Memory B cell (primary cell): ENCODE results near the gene CTBS.
"Not testable (repeated sequence)": the region's sequence is repeated elsewhere in the genome, so short reads cannot be mapped to it uniquely, and the experiment has no call there.

Experiments used
- ATAC-seq: fragments of 150-1000 bp; cut with Tn5 transposase; 2 replicates; pipeline ENCODE4 v1.10.0; 2021; ENCODE audit warnings: low read depth, mild to moderate bottlenecking, moderate library complexity
- DNase-seq, 2 donors: peaks; one replicate each; pipeline ENCODE4 v3.0.0; 2022; ENCODE audit warnings: low spot score in 2 of 2
- H3K27ac Mint-ChIP-seq: one replicate; pipeline ENCODE4 v1.8.0; 2022; ENCODE audit warnings: mild to moderate bottlenecking, moderate library complexity, mixed read lengths
- H3K27me3 Mint-ChIP-seq: one replicate; pipeline ENCODE4 v1.8.0; 2022; ENCODE audit warnings: mixed read lengths
- H3K36me3 Mint-ChIP-seq: one replicate; pipeline ENCODE4 v1.8.0; 2022; ENCODE audit warnings: mild to moderate bottlenecking, mixed read lengths
- H3K4me1 Mint-ChIP-seq: one replicate; pipeline ENCODE4 v1.8.0; 2022; ENCODE audit warnings: mixed read lengths
- H3K4me3 Mint-ChIP-seq: one replicate; pipeline ENCODE4 v1.8.0; 2022; ENCODE audit warnings: mild to moderate bottlenecking, moderate library complexity, mixed read lengths
- H3K9me3 Mint-ChIP-seq: one replicate; pipeline ENCODE4 v1.8.0; 2022; ENCODE audit warnings: mixed read lengths

Gene CTBS

DNA sequence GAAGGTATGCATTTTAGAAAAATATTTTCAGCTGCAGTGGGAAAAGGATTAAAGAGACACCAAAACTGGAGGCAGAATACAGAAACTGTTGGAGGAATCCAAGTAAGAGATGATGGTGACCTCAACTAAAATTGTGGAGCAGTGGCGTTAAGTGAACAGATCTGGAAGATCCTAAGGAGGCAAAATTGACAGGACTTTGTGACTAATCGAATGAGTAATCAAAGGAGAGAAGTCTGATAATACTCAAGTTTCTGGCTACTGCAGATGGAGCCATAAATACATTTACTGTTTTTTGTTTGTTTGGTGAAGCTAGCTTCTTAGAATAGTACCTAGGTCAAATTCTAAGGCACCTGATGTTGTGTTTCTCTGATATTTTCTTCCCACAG, 3.1 kb downstream of the CTBS start:
- H3K4me3 Mint-ChIP-seq: peak overlapping the region; percentile 0
- H3K36me3 Mint-ChIP-seq: peaks cover 23% of the 10 kb centered on the region
- no peaks in the 10 kb centered on the region for H3K27me3 Mint-ChIP-seq

DNA sequence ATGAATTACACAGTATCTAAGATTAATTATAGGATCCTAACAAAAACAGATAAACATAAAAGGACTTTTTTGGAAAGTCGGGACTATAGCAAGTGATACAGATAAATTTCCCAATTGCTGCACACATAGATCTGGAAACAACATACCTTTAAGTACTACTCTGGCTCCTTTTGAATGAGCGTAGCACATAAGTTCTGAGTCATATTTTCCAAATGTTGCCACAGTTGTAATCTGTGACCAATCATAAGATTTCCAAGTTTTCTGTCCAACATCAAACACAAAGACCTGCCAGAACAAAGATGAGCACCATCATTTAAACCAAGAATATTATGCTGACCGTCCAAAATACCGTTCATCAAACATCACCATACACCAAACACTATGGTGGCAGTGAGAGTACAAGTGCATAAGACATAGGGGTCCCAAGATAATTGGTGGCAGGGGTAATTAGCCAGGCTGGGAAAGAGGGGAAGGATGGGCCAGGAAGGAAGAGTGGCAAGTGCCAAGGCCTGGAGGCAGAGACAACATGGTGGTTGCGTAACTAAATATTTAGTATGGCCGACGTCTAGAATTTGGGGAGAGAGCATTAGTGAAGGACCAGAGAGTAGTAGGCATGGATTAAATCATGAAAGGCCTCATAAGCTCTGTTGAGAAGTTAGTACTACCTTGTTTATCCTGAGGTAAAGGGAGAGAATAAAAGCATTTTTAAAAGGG, 3.6 kb downstream of the CTBS start:
- DNase-seq (no peak), ATAC-seq (no peak)
- H3K27me3 Mint-ChIP-seq: no peaks in the 10 kb centered on the region
- peaks cover 23% of the 10 kb centered on the region for H3K36me3 Mint-ChIP-seq
- no peak overlapping the region for H3K27ac Mint-ChIP-seq
- peaks cover 44% of the 10 kb centered on the region for H3K4me1 Mint-ChIP-seq
- H3K9me3 Mint-ChIP-seq: no peaks in the 10 kb centered on the region
- peak overlapping the region; percentile 0 for H3K4me3 Mint-ChIP-seq

More for the DNA sequence above, 3.1 kb downstream of the CTBS start:
- no peaks in the 10 kb centered on the region for H3K9me3 Mint-ChIP-seq
- H3K27ac Mint-ChIP-seq: peak overlapping the region; percentile 78
- DNase-seq (no peak), ATAC-seq (no peak)
- H3K4me1 Mint-ChIP-seq: peaks cover 44% of the 10 kb centered on the region

DNA sequence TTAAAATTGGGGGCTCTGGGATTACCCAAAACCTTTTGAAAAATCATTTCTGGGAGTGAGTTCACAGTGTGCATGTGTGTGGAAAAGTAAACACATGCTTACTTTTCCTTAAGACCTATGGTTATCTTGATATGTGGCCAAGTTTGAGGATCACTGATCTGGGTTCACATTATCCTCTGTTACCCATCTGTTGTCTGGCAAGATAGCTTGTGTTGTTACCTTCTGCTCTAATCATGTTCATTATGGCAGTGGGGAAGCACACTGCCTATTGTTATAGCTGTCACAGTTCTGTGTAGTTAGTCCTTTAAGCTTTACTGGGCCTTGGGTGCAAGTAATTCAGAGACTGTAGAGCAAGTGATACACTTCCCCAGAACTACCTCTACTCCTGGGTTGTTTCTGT, 5.0 kb downstream of the CTBS start:
- H3K36me3 Mint-ChIP-seq: peaks cover 24% of the 10 kb centered on the region
- H3K9me3 Mint-ChIP-seq: no peaks in the 10 kb centered on the region

DNA sequence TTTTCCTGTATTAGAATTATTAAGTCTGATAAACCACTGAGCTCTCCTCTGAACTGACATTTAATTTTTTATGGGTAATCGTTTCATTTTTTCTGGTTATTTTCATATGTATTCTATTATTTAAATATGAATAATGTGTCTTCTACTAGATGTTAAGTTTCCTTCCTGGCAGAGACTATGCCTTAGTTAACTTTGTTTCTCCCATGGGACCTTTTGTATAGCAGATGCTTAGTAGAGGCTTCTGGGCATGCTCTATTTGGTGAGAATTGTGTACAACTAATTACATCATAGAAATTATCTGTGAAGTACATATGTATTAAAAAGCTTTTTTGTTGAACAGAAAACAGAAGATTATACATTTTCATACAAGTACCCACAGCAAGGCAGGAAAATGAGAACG, 23.4 kb downstream of the CTBS start:
- no peak for DNase-seq
- no peak for ATAC-seq
- Mint-ChIP-seq H3K4me1 (no peaks in the 10 kb centered on the region), H3K36me3 (peaks cover 11% of the 10 kb centered on the region), H3K4me3 (no peak overlapping the region), H3K27me3 (no peaks in the 10 kb centered on the region), H3K9me3 (no peaks in the 10 kb centered on the region), H3K27ac (no peak overlapping the region)

More for the DNA sequence above, 5.0 kb downstream of the CTBS start:
- Mint-ChIP-seq H3K27ac (no peak overlapping the region), H3K4me3 (no peak overlapping the region), H3K27me3 (no peaks in the 10 kb centered on the region), H3K4me1 (peaks cover 39% of the 10 kb centered on the region)
- ATAC-seq: no peak
- DNase-seq: no peak

DNA sequence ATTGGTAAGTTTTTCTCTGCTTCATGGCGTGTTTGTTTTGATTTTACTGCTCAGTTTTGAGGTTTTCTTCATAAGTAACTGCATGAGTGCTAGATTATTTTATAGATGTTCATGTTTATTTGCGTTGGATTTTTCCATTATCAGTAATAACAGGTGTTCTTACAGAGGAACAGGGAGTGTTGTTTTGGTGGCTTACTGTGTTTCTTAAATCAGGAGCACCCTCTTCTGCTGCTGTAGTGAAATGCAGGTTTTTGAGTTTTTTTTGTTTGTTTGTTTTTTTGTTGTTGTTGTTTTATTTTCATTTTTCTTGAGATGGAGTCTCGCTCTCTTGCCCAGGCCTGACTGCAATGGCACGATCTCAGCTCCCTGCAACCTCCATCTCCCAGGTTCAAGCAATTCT, 32.6 kb downstream of the CTBS start:
- Mint-ChIP-seq H3K36me3 (peaks cover 23% of the 10 kb centered on the region), H3K4me3 (no peak overlapping the region), H3K9me3 (no peaks in the 10 kb centered on the region), H3K27ac (no peak overlapping the region), H3K4me1 (peaks cover 2% of the 10 kb centered on the region), H3K27me3 (no peaks in the 10 kb centered on the region)
- DNase-seq: no peak
- ATAC-seq: no peak

DNA sequence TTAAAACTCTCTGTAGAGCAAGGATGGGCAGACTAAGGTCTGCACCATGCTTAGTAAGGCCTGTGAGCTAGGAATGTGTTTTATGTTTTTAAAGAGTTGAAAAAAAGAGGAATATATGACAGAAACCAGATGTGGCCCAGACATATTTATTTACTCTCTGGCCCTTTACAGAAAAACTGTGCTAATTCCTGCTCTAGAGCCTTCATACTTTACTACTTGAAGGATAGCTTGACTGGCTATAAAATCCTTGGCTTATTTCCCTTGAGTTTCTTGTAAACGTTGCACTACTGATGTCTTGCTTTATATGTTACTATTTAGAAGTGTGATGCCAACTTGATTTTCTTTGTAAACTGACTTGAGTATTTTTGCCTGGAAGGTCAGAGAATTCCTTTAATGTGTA, 33.5 kb downstream of the CTBS start:
- Mint-ChIP-seq H3K4me3 (no peak overlapping the region), H3K27me3 (no peaks in the 10 kb centered on the region), H3K9me3 (no peaks in the 10 kb centered on the region), H3K36me3 (peaks cover 22% of the 10 kb centered on the region), H3K27ac (no peak overlapping the region), H3K4me1 (peaks cover 2% of the 10 kb centered on the region)
- DNase-seq (no peak), ATAC-seq (no peak)

DNA sequence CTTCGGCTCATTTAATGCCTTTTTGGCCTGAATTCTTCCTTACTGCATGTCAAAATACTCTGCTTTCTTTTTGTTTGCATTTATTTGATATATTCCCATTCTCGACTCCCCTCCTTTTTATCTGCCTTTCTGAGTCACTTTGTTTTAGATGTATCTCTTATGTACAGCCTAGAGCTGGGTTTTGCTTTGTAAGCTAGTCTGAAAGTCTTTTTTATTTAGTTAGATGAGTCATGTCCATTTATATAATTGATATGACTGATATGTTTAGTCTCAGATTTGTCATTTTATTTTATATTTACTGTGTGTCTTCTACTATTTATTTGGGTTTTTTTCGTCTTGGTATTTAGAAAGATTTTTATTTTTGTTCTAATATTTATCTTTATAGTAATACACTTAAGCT, 34.3 kb downstream of the CTBS start:
- no peak overlapping the region for H3K4me3 Mint-ChIP-seq
- H3K36me3 Mint-ChIP-seq: peaks cover 24% of the 10 kb centered on the region
- peaks cover 2% of the 10 kb centered on the region for H3K4me1 Mint-ChIP-seq
- ATAC-seq (no peak), DNase-seq (no peak)
- no peaks in the 10 kb centered on the region for H3K27me3 Mint-ChIP-seq
- H3K9me3 Mint-ChIP-seq: no peaks in the 10 kb centered on the region
- no peak overlapping the region for H3K27ac Mint-ChIP-seq

DNA sequence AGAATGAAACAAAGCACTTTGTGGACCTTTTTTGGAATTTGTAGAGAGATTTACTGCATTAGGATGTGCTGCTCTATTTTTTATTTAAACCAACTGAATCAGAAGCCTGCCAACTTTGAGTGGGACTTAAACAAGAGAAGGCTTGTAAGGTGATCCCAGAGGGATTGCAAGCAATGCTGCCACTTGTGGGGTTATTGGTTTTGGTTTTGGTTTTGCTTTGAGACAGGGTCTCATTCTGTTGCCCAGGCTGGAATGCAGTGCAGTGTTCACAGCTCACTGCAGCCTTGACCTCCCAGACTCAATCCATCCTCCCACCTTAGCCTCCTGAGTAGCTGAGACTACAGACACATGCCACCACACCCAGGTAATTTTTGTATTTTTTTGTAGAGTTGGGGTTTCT, 35.6 kb downstream of the CTBS start:
- Mint-ChIP-seq H3K4me3 (no peak overlapping the region), H3K27ac (no peak overlapping the region), H3K36me3 (peaks cover 22% of the 10 kb centered on the region), H3K4me1 (peaks cover 2% of the 10 kb centered on the region), H3K27me3 (no peaks in the 10 kb centered on the region), H3K9me3 (no peaks in the 10 kb centered on the region)
- ATAC-seq (no peak), DNase-seq (no peak)

DNA sequence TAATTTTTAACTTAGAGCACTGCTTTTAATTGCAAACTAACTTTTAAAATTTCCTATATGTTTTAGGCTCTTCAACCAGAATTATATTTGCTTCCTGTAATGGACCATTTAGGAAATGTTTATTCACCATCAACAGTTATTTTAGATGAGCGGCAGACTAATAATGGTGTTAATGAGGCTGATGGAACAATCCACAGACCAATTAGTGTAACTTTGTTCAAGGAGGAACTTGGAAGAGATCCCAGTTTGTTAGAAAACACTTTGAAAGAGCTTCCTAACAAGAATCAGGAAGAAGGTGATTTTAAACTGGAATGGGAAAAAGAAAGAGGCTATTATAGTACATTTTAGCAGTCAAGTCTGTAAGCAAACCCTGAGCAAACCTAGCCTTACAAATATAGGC, 48.5 kb downstream of the CTBS start:
- no peaks in the 10 kb centered on the region for H3K27me3 Mint-ChIP-seq
- peaks cover 4% of the 10 kb centered on the region for H3K9me3 Mint-ChIP-seq
- no peak overlapping the region for H3K4me3 Mint-ChIP-seq
- ATAC-seq (no peak), DNase-seq (no peak)
- no peak overlapping the region for H3K27ac Mint-ChIP-seq
- H3K36me3 Mint-ChIP-seq: peaks cover 11% of the 10 kb centered on the region
- H3K4me1 Mint-ChIP-seq: no peaks in the 10 kb centered on the region

DNA sequence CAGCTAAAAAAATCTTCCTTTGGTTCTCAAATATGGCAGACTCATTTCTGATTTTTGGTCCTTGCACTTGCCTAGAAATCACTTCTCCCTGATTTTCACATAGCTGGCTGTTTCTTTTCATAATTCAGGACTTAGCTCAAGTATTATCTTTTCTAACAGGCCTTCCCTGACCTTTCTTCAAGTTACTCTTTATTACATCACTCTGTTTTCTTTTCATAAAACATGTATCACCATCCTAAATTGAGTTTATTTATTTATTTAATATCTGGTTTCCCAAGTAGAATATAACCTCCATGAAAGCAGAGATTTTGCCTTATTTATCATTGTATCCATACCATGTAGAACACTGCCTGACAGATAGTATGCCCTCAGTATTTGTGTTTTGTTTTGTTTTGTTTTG, 49.6 kb downstream of the CTBS start:
- H3K27me3 Mint-ChIP-seq: no peaks in the 10 kb centered on the region
- no peak for DNase-seq
- no peak overlapping the region for H3K27ac Mint-ChIP-seq
- H3K9me3 Mint-ChIP-seq: peaks cover 4% of the 10 kb centered on the region
- H3K4me1 Mint-ChIP-seq: no peaks in the 10 kb centered on the region
- no peak for ATAC-seq
- no peak overlapping the region for H3K4me3 Mint-ChIP-seq
- H3K36me3 Mint-ChIP-seq: peaks cover 10% of the 10 kb centered on the region

DNA sequence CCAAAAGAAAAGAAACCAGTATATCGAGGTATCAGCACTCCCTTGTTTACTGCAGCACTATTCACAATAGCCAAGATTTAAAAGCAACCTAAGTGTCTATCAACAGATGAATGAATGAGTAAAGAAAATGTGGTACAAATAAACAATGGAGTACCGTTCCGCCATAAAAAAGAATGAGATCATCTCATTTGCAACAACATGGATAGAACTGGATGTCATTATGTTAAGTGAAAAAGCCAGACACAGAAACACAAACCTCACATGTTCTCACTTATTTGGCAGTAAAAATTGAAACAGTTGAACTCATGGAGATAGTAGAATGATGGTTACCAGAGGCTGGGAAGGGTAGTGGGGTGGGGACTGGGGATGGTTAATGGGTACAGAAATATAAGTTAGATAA, 63.6 kb downstream of the CTBS start:
- DNase-seq (no peak), ATAC-seq (no peak)
- Mint-ChIP-seq H3K27ac (no peak overlapping the region), H3K36me3 (no peaks in the 10 kb centered on the region), H3K4me3 (no peak overlapping the region), H3K4me1 (no peaks in the 10 kb centered on the region), H3K9me3 (no peaks in the 10 kb centered on the region), H3K27me3 (no peaks in the 10 kb centered on the region)

DNA sequence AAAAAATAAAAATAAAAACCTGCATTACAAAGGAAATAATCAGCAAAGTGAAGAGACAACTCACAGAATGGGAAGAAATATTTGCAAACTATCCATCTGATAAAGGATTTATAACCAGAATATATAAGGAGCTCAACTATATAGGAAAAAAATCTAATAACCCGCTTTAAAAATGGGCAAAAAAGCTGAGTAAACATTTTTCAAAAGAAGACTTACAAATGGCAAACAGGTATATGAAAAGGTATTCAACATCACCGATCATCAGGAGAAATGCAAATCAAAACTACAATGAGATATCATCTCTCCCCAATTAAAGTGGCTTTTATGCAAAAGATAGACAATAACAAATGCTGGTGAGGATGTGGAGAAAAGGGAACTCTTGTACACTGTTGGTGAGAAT, 64.1 kb downstream of the CTBS start:
- peaks cover 2% of the 10 kb centered on the region for H3K4me1 Mint-ChIP-seq
- ATAC-seq (no peak), DNase-seq (no peak)
- H3K4me3 Mint-ChIP-seq: no peak overlapping the region
- H3K9me3 Mint-ChIP-seq: no peaks in the 10 kb centered on the region
- H3K27ac Mint-ChIP-seq: no peak overlapping the region
- no peaks in the 10 kb centered on the region for H3K36me3 Mint-ChIP-seq
- no peaks in the 10 kb centered on the region for H3K27me3 Mint-ChIP-seq

DNA sequence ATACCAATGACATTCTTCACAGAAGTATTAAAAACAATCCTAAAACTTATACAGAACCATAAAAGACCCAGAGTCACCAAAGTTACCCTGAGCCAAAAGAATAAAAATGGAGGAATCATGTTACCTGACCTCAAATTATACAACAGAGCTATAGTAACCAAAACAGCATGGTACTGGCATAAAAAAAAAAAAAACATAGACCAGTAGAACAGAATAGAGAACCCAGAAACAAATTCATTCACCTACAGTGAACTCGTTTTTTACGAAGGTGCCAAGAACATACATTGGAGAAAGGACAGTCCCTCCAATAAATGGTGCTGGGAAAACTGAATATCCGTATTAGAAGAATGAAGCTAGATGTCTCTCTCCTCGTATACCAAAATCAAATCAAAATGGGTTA, 65.2 kb downstream of the CTBS start:
- H3K36me3 Mint-ChIP-seq: no peaks in the 10 kb centered on the region
- no peak for DNase-seq
- H3K4me1 Mint-ChIP-seq: peaks cover 12% of the 10 kb centered on the region
- no peaks in the 10 kb centered on the region for H3K27me3 Mint-ChIP-seq
- H3K4me3 Mint-ChIP-seq: no peak overlapping the region
- no peak for ATAC-seq
- no peak overlapping the region for H3K27ac Mint-ChIP-seq
- no peaks in the 10 kb centered on the region for H3K9me3 Mint-ChIP-seq

DNA sequence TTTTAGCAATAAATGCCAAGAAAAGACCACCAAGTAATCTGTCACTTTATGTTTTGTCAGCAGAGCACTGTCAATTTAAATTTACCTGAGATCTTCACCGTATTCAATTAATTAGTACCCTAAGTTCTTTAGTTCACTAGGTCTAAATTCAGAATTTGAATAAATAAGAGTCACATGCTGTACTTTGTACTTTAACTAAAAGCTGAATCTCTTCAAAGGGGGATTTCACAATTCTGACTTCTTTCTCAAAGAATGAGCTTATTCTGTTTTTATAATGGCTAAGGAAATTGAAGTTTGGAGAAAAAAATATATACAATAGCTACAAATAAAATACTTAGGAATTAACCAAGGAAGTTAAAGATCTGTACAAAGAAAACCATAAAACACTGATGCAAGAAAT, 65.7 kb downstream of the CTBS start:
- ATAC-seq (no peak), DNase-seq (no peak)
- H3K4me3 Mint-ChIP-seq: no peak overlapping the region
- peaks cover 14% of the 10 kb centered on the region for H3K4me1 Mint-ChIP-seq
- H3K27ac Mint-ChIP-seq: no peak overlapping the region
- no peaks in the 10 kb centered on the region for H3K27me3 Mint-ChIP-seq
- no peaks in the 10 kb centered on the region for H3K9me3 Mint-ChIP-seq
- no peaks in the 10 kb centered on the region for H3K36me3 Mint-ChIP-seq

DNA sequence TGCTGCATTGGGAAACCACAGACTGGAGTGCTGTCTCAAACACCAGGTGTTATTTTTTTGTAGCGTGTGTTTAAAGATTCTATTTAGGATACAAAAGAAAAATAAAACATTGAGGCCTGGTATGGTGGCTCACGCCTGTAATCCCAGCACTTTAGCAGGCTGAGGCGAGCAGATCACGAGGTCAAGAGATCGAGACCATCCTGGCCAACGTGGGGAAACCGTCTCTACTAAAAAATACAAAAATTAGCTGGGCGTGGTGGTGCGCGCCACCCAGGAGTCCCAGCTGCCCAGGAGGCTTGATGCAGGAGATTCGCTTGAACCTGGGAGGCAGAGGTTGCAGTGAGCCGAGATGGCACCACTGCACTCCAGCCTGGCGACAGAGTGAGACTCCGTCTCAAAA, 66.4 kb downstream of the CTBS start:
- not testable (repeated sequence) for H3K4me3 Mint-ChIP-seq, H3K27ac Mint-ChIP-seq, H3K9me3 Mint-ChIP-seq, DNase-seq, H3K27me3 Mint-ChIP-seq, ATAC-seq, H3K36me3 Mint-ChIP-seq
- peaks cover 16% of the 10 kb centered on the region for H3K4me1 Mint-ChIP-seq
